ENCODE measurements around the gene CACNA1C.

Gene CACNA1C

GRCh38 chr12:2501464-2502191 is 448.8 kb downstream of the CACNA1C start:
- peak in 1 of 6 experiments; percentile 0 for DNase-seq

GRCh38 chr12:2503036-2503435 is 450.2 kb downstream of the CACNA1C start:
- no peak for DNase-seq

- no peak for DNase-seq
Measured at GRCh38 chr12:2503762-2504161, 451.0 kb downstream of the CACNA1C start.

- DNase-seq = no peak
Measured at GRCh38 chr12:2504577-2504976, 451.8 kb downstream of the CACNA1C start.

GRCh38 chr12:2507814-2508213 is 455.0 kb downstream of the CACNA1C start:
- DNase-seq = no peak

- no peak for DNase-seq
Measured at GRCh38 chr12:2509137-2509536, 456.4 kb downstream of the CACNA1C start.

- no peak for DNase-seq
Measured at GRCh38 chr12:2510045-2510444, 457.3 kb downstream of the CACNA1C start.

GRCh38 chr12:2513141-2514037 is 460.6 kb downstream of the CACNA1C start:
- no peak for DNase-seq

- DNase-seq = no peak
Measured at GRCh38 chr12:2514038-2514340, 461.2 kb downstream of the CACNA1C start.

GRCh38 chr12:2520722-2521246 is 468.0 kb downstream of the CACNA1C start:
- DNase-seq = no peak

- DNase-seq = no peak
Measured at GRCh38 chr12:2523317-2523716, 470.5 kb downstream of the CACNA1C start.

GRCh38 chr12:2523844-2524243 is 471.1 kb downstream of the CACNA1C start:
- DNase-seq = no peak

GRCh38 chr12:2526371-2526770 is 473.6 kb downstream of the CACNA1C start:
- DNase-seq = no peak

- no peak for DNase-seq
Measured at GRCh38 chr12:2528001-2528400, 475.2 kb downstream of the CACNA1C start.

- no peak for DNase-seq
Measured at GRCh38 chr12:2529807-2530206, 477.0 kb downstream of the CACNA1C start.

GRCh38 chr12:2531371-2531770 is 478.6 kb downstream of the CACNA1C start:
- no peak for DNase-seq

- DNase-seq = no peak
Measured at GRCh38 chr12:2533036-2533435, 480.2 kb downstream of the CACNA1C start.

GRCh38 chr12:2535583-2536204 is 482.9 kb downstream of the CACNA1C start:
- DNase-seq = no peak

GRCh38 chr12:2536724-2537123 is 483.9 kb downstream of the CACNA1C start:
- no peak for DNase-seq

- DNase-seq = no peak
Measured at GRCh38 chr12:2537868-2538541, 485.2 kb downstream of the CACNA1C start.

GRCh38 chr12:2539938-2540337 is 487.2 kb downstream of the CACNA1C start:
- no peak for DNase-seq

GRCh38 chr12:2540535-2540941 is 487.8 kb downstream of the CACNA1C start:
- no peak for DNase-seq

- DNase-seq = no peak
Measured at GRCh38 chr12:2541631-2542204, 488.9 kb downstream of the CACNA1C start.

Data from stimulated activated naive CD4-positive, alpha-beta T cell (primary cell).